ENCODE measurements around the gene MRPS14.

Gene MRPS14

GRCh38 chr1:174995916-174996315 lies 27.3 kb downstream of the MRPS14 start:
- TF ChIP-seq CTCF (IDR thresholded peaks at IDR 0.05; ENCODE audit: low read depth, low read length): no peak
- no peak overlapping the region for H3K4me3 ChIP-seq (ENCODE audit: low read depth, low read length)

- TF ChIP-seq CTCF (IDR thresholded peaks at IDR 0.05; ENCODE audit: low read depth, low read length): no peak
- H3K4me3 ChIP-seq (ENCODE audit: low read depth, low read length): no peak overlapping the region
Observed at GRCh38 chr1:174995121-174995520, 28.1 kb downstream of the MRPS14 start.

GRCh38 chr1:174991473-174991872 lies 31.8 kb downstream of the MRPS14 start:
- no peak overlapping the region for H3K4me3 ChIP-seq (ENCODE audit: low read depth, low read length)
- no peak for TF ChIP-seq CTCF (IDR thresholded peaks at IDR 0.05; ENCODE audit: low read depth, low read length)

GRCh38 chr1:174990382-174990999 lies 32.7 kb downstream of the MRPS14 start:
- TF ChIP-seq CTCF (IDR thresholded peaks at IDR 0.05; ENCODE audit: low read depth, low read length): no peak
- H3K4me3 ChIP-seq (ENCODE audit: low read depth, low read length): peak overlapping the region; percentile 55

- H3K4me3 ChIP-seq (ENCODE audit: low read depth, low read length): no peak overlapping the region
- TF ChIP-seq CTCF (IDR thresholded peaks at IDR 0.05; ENCODE audit: low read depth, low read length): no peak
Observed at GRCh38 chr1:174989536-174990220, 33.5 kb downstream of the MRPS14 start.

- TF ChIP-seq CTCF (IDR thresholded peaks at IDR 0.05; ENCODE audit: low read depth, low read length): no peak
- no peak overlapping the region for H3K4me3 ChIP-seq (ENCODE audit: low read depth, low read length)
Observed at GRCh38 chr1:174988986-174989385, 34.2 kb downstream of the MRPS14 start.

GRCh38 chr1:174988539-174988938 lies 34.7 kb downstream of the MRPS14 start:
- no peak for TF ChIP-seq CTCF (IDR thresholded peaks at IDR 0.05; ENCODE audit: low read depth, low read length)

More at GRCh38 chr1:174988539-174988938, 34.7 kb downstream of the MRPS14 start:
- H3K4me3 ChIP-seq (ENCODE audit: low read depth, low read length): no peak overlapping the region

All from WI38 (cell line).